GM21381 (cell line): ENCODE data around the gene SIN3B.

Source experiments
- ATAC-seq: cut with Tn5 transposase; IDR thresholded peaks from one replicate; pipeline ENCODE4 v1.9.1; 2021; ENCODE audit warnings: mild to moderate bottlenecking, moderate library complexity; ENCODE audit not compliant: unreplicated experiment

The SIN3B gene

DNA sequence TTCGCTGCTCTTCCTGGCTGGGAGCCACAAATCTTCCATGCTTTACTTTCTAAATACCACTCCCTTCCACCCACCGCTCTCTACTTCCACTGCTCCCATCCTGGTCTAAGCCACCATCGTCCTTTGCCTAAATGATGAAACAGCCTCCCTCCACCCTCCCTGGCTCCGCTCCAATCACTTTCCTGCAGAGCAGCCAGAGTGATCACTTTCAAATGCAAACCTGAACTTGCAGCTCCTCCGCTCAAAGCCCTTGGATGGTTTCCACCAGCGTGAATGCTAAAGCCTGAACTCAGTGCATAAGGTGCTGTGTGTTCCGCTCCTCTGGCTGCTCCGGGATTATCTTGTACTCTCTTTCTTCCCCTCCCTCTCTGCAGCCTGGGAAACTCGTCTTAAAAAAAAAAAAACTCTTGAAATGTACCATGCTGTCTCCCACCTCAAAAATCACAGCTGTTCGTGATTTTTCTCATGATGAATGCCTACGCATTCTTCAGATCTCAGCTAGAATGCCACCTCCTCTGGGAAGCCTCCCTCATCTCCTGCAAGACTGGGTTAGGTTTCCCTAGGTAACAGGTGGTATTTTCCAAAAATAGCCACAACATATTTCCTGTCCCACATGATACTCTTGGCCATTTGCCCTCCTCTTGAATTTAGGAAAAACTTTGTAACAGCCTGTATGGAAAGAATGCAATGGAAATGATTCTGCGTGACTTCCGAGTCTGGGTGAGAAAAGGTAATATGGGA is 3.7 kb upstream of the SIN3B start:
- ATAC-seq, result no peak

DNA sequence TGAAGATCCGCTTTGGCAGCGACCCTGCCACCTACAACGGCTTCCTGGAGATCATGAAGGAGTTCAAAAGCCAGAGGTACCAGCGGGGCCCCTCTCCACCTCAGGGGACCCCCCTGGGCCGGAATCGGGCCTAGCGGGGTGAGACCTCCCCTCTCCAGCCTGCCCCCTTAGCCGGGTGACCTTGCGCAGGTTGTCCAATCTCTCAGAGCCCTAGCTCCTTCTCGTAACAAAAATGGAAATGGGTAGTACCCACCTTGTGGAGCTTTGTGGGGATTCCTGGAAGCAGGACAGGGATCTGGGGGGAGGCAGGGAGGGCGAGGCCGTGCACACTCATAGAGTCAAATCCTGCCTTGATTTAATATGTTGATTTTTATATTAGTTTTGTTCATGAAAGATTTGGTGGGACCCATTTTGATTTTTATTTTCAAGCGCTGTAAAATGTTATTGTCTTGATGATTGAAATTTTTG is 658 bp downstream of the SIN3B start:
- ATAC-seq, result no peak

DNA sequence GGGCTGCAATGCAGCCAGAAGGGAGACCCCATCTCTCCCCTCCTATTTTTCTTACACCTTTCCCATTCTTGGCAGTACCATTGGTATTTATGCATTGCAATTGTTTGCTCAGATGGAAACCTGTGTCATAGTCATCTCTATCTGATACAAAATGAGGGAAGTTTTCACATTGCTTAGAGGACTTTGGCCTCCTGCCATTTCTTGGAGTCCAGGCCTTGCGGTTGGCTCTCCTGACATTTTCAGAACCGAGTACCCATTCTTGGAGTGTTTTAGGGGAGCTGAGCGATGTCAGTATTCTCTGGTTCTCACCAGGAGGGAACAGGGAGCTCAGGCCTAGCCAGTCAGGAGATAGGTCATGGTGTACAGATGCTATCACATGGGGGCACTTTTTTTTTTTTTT is 1.5 kb downstream of the SIN3B start:
- ATAC-seq, result no peak

DNA sequence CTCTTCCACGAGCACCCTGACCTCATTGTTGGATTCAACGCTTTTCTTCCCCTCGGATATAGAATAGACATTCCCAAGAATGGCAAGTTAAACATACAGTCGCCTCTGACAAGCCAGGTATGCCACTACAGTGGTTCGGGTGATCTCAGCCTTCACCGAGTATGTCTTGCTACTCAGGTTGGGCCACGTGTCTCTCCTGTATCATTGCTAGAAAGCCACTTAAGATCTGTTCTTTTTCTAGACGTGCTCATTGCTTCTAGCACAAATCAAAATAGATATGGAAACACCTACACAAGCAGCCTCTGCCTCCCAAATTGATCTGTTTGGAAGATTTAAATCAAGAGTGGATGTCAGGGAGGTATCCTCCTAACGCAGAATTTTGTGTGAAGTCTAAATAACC is 2.3 kb downstream of the SIN3B start:
- ATAC-seq, result no peak

DNA sequence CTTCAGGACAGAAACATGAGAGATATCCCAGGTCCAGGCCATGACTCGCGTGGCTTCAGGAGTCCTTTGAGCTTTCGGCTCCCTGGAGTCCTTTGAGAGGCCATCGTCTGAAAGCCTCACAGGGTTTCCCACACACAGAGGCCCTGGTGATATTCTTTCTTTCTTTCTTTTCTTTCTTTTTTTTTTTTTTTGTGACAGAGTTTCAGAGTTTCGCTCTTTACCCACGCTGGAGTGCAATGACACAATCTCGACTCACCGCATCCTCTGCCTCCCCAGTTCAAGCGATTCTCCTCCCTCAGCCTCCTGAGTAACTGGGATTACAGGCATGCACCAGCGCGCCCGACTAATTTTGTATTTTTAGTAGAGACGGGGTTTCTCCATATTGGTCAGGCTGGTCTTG is 5.5 kb downstream of the SIN3B start:
- ATAC-seq, result no peak

DNA sequence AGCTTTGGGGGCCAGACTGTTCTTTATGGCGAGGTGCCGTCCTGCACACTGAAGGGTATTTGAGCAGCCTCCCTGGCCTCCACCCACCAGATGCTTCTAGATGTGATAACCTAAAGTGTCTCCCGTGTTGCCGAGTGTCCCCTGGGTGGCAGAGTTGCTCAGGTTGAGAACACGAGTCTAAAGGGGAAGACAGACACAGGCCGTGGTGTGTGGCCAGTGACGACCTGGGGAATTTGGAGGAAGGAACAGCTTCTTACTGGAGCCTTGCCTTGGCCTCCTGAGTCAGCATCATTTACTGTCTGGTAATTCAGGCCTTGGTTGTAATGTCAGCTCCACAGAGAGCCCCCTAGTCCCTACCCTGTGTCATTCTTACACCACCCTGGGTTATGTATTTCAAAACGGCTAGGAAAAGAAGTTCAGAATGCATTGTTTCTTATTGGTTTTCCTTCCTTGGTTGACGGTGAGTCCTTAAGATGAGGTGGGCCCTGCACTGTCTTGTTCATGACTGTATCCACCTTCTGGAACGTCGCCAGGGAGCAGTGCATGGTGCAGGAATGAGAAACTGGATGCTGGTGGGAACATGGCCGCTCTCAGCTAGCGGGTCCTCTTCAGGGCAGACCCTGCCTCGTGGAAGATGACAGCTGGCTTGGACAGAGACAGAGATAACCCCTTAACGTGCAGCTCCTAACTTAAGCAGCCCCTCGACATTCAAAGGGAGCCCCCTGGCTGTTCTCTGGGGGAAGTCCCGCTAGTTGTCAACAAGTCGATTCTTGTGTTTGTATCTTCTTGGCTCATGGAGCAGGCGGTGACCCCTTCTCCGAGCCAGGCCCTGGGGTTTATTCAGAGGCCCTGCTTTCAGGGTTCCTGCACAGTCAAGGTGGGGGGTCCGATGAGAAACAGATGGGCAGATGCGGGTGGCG is 7.2 kb downstream of the SIN3B start:
- no peak for ATAC-seq

DNA sequence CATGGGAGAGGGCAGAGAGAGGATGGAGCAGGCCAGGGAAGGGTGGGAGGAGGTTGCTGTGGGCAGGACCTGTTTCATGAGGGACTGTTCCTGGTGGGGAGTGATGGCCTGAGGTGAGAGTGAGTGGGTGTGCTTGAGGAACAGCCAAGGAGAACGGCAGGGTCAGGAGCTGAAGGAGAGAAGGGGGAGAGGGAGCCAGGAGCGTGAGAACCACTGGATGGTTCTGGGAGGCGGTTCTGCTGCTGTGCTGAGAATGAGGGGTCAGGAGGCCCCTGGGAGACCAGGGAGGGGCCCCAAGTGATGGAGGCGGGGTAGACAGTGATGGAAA is 7.8 kb downstream of the SIN3B start:
- ATAC-seq, result no peak

DNA sequence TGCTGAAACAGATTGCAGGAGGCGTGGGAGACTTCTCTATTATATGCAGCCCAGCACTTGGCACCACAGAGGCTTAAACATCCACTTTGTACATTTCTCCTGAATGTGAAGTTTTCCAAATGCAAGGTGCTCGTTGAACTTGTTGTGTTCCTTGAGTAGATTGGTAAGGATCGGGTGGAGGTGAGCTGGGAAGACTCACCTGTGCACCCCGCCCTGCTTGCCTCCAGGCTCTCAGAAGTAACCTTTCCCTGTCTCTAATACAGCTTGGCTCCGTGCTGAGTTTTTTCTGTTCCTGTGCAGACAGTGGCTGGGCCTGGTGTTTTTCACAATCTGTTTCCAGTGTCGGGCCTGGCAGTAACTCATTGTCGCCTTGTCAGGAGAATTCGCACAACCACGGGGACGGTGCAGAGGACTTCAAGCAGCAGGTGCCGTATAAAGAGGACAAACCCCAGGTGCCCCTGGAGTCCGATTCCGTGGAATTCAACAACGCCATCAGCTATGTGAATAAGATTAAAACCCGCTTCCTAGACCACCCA is 12.3 kb downstream of the SIN3B start:
- ATAC-seq, result no peak

DNA sequence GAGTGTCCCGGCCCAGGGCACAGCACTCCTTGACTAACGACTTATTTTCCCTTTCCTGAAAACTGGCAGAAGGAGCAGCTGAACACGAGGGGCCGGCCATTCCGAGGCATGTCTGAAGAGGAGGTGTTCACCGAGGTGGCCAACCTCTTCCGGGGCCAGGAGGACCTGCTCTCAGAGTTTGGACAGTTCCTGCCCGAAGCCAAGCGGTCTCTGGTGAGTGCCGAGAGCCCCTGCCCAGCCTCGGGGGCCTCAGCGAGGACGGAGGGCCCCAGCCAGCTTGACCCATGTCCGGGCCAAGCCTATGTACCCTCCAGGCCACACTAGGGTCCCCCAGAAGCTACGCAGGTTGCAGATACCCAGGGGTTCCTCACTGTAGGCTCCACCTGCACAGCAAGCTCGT is 17.7 kb downstream of the SIN3B start:
- ATAC-seq, result no peak

DNA sequence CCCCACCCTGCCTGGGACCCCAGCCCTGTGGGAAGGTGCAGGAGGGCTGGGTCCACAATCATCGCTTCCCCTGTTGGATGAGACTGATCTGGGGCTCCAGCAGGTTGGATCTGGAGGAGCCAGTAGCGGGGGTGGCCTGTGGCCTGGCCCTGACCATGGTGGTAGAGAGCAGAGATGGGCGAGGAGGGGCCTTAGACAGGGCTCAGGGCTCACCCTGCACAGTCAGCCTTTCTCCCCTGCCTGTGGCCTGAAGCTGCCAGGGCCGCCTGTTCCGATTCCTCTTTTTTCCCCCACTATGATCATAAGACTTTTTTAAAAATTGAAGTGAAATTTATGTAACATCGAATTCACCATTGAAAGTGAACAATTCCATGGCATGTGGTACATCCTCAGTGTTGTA is 18.2 kb downstream of the SIN3B start:
- no peak for ATAC-seq

DNA sequence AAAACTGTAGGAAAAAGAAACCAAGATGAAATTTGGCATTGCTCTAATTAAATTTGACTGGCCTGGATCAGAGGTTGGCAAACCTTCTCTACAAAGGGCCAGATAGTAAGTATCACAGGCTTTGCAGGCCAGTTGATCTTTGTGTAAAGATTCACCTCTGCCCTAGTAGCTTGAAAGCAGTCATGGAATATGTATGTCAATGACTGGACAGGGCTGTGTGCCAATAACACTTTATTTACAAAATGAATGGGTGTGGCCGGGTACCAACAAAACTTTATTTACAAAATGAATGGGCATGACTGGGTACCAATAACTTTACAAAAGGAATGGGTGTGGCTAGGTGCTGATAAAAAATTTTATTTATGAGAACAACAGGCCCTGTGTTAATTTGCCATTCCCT is 20.0 kb downstream of the SIN3B start:
- no peak for ATAC-seq

DNA sequence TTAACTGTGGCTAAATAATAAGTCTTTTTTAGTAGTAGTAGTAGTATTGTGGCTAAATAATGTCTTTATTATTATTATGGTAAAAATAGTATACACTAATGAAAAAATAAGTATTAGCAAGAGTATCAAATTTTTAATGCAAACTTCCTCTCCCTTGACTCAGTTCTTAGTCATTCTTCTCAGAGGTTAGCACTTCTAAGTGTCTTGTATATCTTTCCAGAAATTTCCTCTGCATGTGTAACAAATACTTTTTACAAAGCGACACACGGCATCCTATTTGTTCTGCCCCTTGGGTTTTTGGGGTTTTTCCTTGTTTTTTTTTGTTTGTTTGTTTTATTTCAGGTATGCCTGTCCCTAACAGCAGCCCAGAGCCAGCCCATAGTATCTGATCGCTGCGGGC is 20.9 kb downstream of the SIN3B start:
- no peak for ATAC-seq

DNA sequence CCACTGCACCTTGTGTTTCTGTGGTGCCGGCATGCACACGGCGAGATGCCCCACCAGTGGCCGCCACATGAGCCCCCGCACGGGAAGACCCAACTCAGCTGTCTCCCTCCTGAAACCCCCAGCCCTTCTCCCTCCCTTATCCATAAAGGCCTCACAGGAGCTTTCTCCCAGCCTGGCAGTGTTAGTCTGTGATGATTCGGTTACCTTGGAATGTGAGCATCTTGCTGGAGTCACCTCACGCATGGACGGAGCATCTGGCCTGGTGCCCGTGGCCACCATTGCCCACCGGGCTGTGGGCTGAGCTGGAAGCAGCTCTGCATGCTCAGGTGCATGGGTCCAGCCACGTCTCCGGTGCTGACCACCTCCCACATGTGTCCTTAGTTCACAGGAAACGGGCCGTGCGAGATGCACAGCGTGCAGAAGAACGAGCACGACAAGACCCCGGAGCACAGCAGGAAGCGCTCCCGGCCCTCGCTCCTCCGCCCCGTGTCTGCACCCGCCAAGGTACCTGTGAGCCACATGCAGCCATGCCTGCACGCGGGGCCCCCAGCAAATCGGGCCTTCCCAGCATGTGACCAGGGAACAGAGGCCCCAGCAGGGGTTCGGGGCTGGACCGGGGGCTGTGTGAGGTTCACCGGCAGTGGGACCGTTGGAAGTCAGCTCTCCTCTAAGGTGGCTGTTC is 22.0 kb downstream of the SIN3B start:
- no peak for ATAC-seq

DNA sequence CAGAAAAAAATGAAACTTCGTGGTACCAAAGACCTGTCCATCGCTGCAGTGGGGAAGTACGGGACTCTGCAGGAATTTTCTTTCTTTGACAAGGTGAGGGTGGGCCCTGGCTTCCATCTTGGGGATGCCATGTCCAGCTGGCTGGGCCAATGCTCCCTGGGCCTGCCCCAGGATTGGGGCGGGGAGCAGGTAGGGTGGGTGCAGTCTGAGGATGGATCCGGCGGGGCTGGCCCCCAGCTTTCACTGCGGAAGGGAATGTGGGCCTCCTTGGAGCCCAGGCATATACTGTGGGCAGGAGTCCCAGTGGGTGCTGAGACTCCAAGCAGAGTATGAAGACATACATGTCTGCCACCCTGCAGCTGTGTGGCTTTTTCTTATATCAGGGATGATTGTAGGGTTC is 23.9 kb downstream of the SIN3B start:
- no peak for ATAC-seq

DNA sequence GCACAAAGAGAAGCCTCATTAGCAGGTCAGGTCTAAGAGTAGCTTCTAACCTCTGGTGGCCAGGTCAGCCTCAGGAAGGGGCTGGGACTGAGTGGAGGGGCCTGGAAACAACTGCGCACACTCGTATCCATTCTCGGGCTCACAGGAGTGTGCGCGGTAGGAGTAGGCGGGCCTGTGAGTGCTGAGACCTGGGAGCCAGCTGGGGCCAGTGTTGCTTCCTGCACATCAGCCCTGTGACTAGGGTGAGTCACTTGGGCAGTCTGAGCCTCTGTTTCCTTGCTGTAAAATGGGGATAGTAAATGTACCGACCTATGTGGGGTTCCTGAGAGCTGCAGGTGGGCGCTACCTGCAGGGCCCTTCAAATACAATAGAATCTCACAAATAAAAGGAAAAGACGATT is 26.9 kb downstream of the SIN3B start:
- no peak for ATAC-seq

DNA sequence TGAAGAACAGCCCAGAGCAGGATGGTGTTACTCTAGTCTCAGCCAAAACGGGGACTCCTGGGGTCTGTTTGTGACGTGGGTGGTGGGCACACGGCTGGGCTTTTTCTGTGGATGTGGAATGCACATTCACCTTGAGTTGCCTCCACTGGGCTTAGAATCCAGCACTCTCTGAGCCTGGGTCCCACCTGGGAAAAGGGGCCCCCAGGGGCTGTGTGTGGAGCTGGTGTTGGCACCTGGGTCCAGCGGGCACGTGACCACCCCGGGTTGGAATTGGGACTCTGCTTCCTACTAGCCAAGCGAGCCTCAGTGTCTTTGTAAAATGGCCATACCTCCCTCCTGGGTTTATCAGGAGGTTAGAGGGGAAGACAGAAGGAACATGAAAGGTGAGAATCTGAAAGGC is 30.4 kb downstream of the SIN3B start:
- no peak for ATAC-seq

DNA sequence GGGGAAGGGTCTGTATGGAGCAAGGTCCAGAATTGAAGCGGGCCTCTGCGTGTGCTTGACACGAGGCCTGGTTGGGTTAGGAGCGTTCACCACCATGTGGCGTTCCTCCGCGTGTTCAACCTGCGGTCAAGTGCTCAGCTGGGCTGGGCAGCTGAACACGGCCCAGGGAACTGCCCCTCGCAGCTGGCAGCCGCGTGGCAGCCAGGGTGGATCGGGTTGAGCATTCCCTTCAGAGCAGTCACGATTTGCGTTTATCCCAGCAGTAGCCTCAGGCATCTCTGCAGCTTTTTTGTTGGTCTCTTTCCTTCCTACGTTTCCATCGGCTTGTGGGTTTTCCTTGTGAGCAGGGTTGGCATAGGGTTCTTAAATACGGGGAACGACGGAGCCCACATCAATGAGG is 30.9 kb downstream of the SIN3B start:
- ATAC-seq, result no peak

DNA sequence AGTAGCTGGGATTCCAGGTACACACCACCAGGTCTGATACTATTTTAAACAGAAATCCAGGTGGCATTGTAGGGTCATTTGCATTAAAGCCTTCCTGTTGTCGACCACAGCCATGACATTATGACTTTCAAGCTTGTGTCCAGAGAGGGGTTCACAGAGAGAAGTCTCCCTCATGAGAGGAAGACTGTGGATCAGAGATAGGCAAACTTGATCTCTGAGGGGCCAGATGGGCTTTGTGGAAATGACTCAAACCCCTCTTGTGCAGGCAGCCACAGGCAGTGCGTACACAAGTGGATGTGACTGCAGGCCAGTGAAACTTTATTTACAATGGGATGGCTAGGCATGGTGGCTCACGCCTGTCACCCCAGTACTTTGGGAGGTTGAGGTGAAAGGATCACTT is 31.8 kb downstream of the SIN3B start:
- ATAC-seq, result no peak

DNA sequence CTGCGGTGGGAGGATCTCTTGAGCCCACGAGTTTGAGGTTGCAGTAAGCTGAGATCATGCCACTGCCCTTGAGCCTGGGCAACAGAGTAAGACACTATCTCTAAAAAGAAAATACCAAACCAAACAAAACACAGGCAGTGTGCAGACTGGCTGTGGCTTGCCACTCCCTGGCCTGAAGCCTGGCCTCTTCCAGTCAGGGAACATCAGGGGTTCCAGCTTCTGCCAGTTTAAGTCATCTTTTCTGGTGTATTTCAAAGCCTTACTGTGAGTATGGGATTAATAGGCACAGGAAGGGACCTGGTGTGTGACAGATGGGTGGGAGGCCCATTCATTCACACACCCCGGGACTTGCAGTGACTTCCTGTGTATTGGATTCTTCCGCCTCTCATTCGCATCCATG is 32.6 kb downstream of the SIN3B start:
- no peak for ATAC-seq

DNA sequence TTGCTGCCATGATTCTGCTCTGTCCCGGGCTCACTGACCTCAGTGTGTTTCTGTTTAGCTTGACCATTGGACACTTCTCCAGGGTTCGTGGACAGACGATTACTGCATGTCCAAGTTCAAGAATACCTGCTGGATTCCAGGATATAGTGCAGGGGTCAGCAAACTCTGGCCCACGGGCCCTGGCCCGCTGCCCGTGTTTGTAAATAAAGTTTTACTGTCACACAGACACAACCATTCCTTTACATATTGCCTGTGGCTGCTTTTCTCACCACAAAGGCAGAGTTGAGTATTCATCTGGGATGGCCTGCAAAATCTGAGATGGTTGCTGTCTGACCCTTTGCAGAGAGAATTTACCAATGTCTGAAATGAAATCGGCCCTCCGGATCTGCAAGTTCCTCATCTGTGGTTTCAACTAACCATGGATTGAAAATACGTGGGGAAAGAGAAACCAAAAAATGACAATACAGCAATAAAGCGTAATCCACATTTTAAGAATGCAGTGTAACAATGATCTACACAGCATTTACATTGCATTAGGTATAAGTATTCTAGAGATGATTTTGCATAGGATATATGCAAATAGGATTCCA is 33.7 kb downstream of the SIN3B start:
- no peak for ATAC-seq

DNA sequence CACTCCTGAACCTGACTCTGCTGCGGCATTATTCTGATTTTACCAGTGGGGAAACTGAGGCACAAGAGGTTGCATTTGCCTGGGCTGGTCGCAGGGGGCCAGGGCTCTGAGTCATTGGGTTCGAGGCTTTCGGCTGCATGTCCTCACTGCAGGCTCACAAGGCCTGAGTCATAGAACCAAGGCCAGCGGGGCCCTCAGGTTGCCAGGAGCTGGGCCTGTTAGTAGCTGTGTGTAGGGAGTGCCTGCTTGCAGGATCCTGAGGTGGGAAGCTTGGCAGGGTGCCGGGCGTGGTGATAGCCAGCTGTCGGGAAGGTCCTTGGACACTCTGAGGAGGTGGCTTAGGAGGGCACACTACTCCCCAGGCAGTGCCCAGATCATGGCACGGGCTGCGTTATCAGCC is 38.0 kb downstream of the SIN3B start:
- no peak for ATAC-seq
